ENCODE data around the gene MET. TPM values are rescaled to one million over a fixed set of nuclear protein-coding genes. Genes with fewer than 3 reads are reported as not detected.

Gene MET
- total RNA-seq, 1 experiment from 2014 or later = 5.0 TPM

DNA sequence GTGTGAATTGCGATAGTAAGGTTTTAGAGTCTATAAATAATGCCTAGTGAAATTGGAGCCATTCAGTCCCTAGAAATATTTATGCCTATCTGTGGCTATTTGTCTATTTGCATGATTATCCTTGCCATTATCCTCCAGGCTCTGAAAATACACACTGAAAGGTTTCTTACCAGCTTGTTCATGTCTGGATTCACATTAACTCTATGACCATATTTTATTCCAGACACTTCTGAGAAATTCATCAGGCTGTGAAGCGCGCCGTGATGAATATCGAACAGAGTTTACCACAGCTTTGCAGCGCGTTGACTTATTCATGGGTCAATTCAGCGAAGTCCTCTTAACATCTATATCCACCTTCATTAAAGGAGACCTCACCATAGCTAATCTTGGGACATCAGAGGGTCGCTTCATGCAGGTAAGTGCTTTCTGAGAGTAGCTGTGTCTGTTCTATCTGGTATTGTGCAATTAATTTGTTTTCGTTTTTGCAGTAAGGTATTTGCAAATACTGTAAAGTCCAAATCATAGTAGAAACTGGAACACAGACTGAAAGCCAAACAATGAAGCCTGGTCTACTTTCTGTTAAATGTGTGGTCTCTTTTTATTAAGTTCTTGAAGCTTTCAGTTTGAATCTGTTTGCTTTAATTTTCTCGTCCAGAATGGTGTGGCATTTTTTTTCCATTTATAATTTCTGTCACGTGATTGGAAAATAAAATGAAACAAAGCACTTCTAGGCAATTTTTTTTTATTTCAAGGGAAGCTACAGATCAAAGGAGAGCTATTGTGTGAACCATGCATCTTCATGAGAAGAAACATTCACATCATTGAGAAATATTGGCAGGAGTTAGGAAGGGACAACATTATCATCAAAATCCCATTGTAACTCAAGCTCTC lies 59.7 kb downstream of the MET start:
- H3K9ac ChIP-seq (ENCODE audit: extremely low read depth, insufficient read length, low read length) = no peak overlapping the region
- no peaks in the 10 kb centered on the region for H3K79me2 ChIP-seq (ENCODE audit: insufficient read depth, low read length)
- H3K14ac ChIP-seq (ENCODE audit: insufficient read depth, low read length) = no peak overlapping the region
- H3K4me1 ChIP-seq (ENCODE audit: insufficient read depth, low read length) = no peaks in the 10 kb centered on the region; the same call in 1 of the 2 replicates
- H3K36me3 Mint-ChIP-seq (ENCODE audit: insufficient read depth in 1 of 3, low read depth in 3 of 3) = no peaks in the 10 kb centered on the region
- H3K79me1 ChIP-seq (ENCODE audit: insufficient read depth, low read depth, low read length, poor library complexity, severe bottlenecking) = no peaks in the 10 kb centered on the region
- DNase-seq = no peak
- H4K8ac ChIP-seq (replicated peaks; ENCODE audit: insufficient read length, low read depth, low read length) = no peak overlapping the region
- H3K4me1 Mint-ChIP-seq = peaks cover 23 to 25% of the 10 kb centered on the region in 2 experiments
- H2BK20ac ChIP-seq (ENCODE audit: low read depth, low read length, poor library complexity, severe bottlenecking) = no peak overlapping the region
- no peaks in the 10 kb centered on the region for H3K9me3 ChIP-seq (ENCODE audit: control insufficient read depth, low read depth, low read length)
- H3K4ac ChIP-seq (ENCODE audit: low read depth, low read length) = no peak overlapping the region
- no peak overlapping the region for H2AK5ac ChIP-seq (ENCODE audit: insufficient read length, low read length)
- H4K20me1 ChIP-seq (ENCODE audit: control insufficient read depth, insufficient read depth, insufficient read length) = no peaks in the 10 kb centered on the region
- H3K27me3 ChIP-seq (ENCODE audit: insufficient read depth, low read length) = no peaks in the 10 kb centered on the region
- H3K23ac ChIP-seq (ENCODE audit: insufficient read length, low read depth, low read length) = no peak overlapping the region
- WGBS (ENCODE audit: extremely low coverage, insufficient read length, low lambda C conversion rate) = no CpG with 5 or more reads among the region's 12 CpGs
- H2AFZ ChIP-seq (ENCODE audit: low read length) = no peak overlapping the region
- no peak overlapping the region for H3K4me2 ChIP-seq (ENCODE audit: insufficient read depth, insufficient read length, low read length)
- no peak overlapping the region for H3K4me3 Mint-ChIP-seq
- no peaks in the 10 kb centered on the region for H3K27me3 Mint-ChIP-seq (ENCODE audit: low read depth)
- H2BK5ac ChIP-seq (ENCODE audit: insufficient read length, low read length) = no peak overlapping the region
- TF ChIP-seq, protein P1, sequence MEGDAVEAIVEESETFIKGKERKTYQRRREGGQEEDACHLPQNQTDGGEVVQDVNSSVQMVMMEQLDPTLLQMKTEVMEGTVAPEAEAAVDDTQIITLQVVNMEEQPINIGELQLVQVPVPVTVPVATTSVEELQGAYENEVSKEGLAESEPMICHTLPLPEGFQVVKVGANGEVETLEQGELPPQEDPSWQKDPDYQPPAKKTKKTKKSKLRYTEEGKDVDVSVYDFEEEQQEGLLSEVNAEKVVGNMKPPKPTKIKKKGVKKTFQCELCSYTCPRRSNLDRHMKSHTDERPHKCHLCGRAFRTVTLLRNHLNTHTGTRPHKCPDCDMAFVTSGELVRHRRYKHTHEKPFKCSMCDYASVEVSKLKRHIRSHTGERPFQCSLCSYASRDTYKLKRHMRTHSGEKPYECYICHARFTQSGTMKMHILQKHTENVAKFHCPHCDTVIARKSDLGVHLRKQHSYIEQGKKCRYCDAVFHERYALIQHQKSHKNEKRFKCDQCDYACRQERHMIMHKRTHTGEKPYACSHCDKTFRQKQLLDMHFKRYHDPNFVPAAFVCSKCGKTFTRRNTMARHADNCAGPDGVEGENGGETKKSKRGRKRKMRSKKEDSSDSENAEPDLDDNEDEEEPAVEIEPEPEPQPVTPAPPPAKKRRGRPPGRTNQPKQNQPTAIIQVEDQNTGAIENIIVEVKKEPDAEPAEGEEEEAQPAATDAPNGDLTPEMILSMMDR (conservative IDR thresholded peaks at IDR 0.05) = no peak
- no peak overlapping the region for H2BK15ac ChIP-seq (ENCODE audit: low read depth, low read length)
- H3K27ac ChIP-seq (ENCODE audit: insufficient read length, low read depth, low read length) = no peak overlapping the region
- H2BK12ac ChIP-seq (ENCODE audit: insufficient read length, low read depth, low read length) = no peak overlapping the region
- no peak overlapping the region for H4K91ac ChIP-seq (ENCODE audit: insufficient read length, low read depth, low read length)
- no peaks in the 10 kb centered on the region for H3K23me2 ChIP-seq (ENCODE audit: insufficient read length, low read depth, low read length, poor library complexity, severe bottlenecking)
- no peak overlapping the region for H3K27ac Mint-ChIP-seq
- no peak overlapping the region for H2BK120ac ChIP-seq (ENCODE audit: low read depth, low read length, poor library complexity, severe bottlenecking)
- no peak overlapping the region for H3K18ac ChIP-seq (ENCODE audit: insufficient read length, low read depth, low read length)
- no peak overlapping the region for H4K5ac ChIP-seq (ENCODE audit: insufficient read length, low read depth, low read length)
- H3K9me3 Mint-ChIP-seq = no peaks in the 10 kb centered on the region
- no peak overlapping the region for H3K56ac ChIP-seq (ENCODE audit: insufficient read length, low read depth, low read length)
- H3T11ph ChIP-seq (ENCODE audit: low read length) = no peak overlapping the region

Data from H9 (cell line).